ENCODE data around the gene PPP1CA.

The PPP1CA gene

DNA sequence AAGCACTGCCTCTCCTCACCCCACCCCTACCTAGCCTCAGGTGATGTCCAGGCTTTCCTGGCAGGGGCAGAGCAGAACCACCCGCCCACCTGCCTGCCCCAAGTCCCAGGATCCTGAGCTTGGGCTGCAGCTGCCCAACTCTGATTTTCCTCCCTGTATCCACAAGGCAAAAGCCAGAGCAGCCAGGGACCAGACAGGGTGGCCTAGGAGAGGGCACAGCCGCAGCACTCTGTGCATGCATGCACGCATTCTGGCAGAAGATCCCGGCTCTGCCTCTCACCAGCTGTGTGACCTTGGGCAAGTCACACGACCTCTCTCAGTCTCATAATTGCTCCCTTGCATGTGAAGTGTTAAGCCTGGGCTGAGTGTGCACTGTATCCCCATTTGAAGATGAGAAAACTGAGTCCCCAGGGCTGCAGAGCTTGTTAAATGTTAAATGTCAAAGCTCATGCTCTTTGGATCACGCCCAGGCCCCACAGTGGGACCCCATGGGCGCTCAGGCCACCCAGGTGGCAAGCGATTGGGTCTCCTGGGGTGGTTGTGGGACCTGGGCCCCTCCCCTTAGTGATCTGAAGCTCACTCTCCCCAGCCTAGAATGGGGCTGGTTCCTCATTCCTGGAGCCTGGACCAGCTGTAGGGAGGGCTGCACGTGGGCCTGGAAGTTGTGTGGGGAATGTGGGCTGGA, 11.0 kb upstream of the PPP1CA start:
- H3K4me1 ChIP-seq (ENCODE audit: insufficient read depth, low read length) = peaks cover 5% of the 10 kb centered on the region
- no peak overlapping the region for H3K27ac ChIP-seq (ENCODE audit: low read depth, low read length)
- no peaks in the 10 kb centered on the region for H3K36me3 ChIP-seq (ENCODE audit: insufficient read depth, low read length)
- no peak overlapping the region for H3K9ac ChIP-seq (ENCODE audit: low read length)
- H3K9me3 ChIP-seq (ENCODE audit: low read length) = no peaks in the 10 kb centered on the region
- no peak overlapping the region for H3K4me3 ChIP-seq (ENCODE audit: low read depth in 1 of 2, low read length in 2 of 2)
- peaks cover 21 to 65% of the 10 kb centered on the region in 2 donors for H3K27me3 ChIP-seq (ENCODE audit: control insufficient read depth in 1 of 2, insufficient read depth in 2 of 2, low read length in 2 of 2)

DNA sequence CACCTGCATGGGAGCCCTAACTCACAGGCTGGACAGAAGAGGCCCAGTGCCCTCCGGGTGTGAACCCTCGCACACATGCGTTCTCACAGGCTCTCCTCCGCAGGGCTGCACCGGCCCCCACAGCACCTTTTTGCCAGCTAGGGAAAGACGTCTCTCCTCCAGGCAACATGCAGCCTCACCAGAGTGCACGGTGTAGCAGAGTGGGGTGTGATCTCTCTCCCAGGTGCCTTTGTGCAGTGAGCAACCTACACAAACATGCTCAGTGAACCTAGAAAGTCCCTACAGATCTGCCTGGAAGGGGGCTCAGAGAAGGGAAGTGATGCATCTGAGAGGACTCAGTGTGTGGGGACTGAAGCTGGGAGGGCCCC, 10.1 kb upstream of the PPP1CA start:
- H3K9ac ChIP-seq (ENCODE audit: low read length) = no peak overlapping the region
- H3K27me3 ChIP-seq (ENCODE audit: control insufficient read depth in 1 of 2, insufficient read depth in 2 of 2, low read length in 2 of 2) = peaks cover 21 to 71% of the 10 kb centered on the region in 2 donors
- H3K4me1 ChIP-seq (ENCODE audit: insufficient read depth, low read length) = peaks cover 5% of the 10 kb centered on the region
- H3K36me3 ChIP-seq (ENCODE audit: insufficient read depth, low read length) = no peaks in the 10 kb centered on the region
- H3K9me3 ChIP-seq (ENCODE audit: low read length) = no peaks in the 10 kb centered on the region
- no peak overlapping the region for H3K27ac ChIP-seq (ENCODE audit: low read depth, low read length)
- H3K4me3 ChIP-seq (ENCODE audit: low read depth in 1 of 2, low read length in 2 of 2) = no peak overlapping the region

DNA sequence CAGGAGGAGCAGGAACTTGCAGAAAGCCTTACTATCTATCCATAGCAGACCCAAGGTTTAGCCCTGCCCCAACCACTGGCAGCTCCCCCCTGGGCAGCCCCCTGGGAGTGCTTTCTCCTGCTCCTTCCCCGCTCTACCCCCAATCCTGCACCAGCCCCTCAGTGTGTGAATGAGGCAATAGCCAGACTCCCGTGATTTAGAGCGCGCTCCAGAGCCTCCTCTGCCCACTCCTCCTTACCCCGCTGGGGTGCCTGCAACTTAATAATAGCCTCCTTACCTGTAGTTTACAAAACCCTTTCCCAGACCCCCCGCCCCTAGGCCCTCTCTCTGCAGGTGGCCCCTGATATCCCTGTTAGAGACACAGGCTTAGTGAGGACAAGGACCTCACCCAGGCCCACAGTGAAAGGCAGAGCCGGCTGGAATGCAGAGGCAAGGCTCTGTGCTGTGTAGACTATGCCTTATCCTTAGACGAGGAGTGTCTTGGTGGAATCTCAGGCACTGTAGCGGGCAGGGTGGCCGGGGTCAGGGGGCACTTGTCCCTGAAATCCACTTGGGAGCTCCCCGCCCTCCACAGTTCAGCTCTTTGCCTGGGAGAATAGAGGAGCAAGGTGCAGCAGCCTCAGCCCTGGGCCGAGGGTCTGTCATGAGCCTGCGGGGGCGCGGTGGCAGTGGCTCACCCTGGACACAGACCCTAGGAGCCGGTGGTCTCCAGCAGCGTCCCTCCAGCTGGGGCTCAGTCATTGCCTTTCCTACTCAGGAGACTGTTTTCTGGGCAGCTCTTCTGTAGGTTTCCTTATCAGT, 9.5 kb upstream of the PPP1CA start:
- H3K36me3 ChIP-seq (ENCODE audit: insufficient read depth, low read length) = no peaks in the 10 kb centered on the region
- no peaks in the 10 kb centered on the region for H3K4me1 ChIP-seq (ENCODE audit: insufficient read depth, low read length)
- H3K27ac ChIP-seq (ENCODE audit: low read depth, low read length) = no peak overlapping the region
- H3K27me3 ChIP-seq (ENCODE audit: control insufficient read depth in 1 of 2, insufficient read depth in 2 of 2, low read length in 2 of 2) = peaks cover 21 to 77% of the 10 kb centered on the region in 2 donors
- H3K4me3 ChIP-seq (ENCODE audit: low read depth in 1 of 2, low read length in 2 of 2) = no peak overlapping the region
- H3K9ac ChIP-seq (ENCODE audit: low read length) = no peak overlapping the region
- H3K9me3 ChIP-seq (ENCODE audit: low read length) = no peaks in the 10 kb centered on the region

DNA sequence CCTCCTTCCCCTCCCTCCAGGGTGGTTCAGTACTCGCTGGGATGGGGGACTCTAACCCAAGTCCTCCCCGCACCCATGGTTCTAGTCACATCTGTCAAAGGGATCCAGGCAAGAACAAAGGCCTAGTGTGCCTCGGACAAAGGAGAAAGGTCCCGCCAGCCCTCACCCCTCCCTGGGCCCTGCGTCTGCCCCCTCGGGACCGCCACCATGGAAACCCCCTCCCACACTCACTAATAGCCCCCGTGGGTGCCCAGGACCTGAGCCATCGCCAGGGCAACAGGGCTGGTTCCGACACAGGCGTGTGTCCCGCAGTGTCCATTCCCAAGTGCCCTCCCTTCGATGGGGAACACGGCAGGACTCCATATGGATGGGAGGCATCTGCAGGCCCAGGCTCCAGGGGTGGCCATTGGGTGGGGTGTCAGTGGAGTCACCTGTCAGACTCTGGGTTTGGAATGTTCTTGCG, 8.7 kb upstream of the PPP1CA start:
- Histone ChIP-seq H3K4me3 (ENCODE audit: low read depth in 1 of 2, low read length in 2 of 2) (no peak overlapping the region), H3K4me1 (ENCODE audit: insufficient read depth, low read length) (no peaks in the 10 kb centered on the region), H3K27ac (ENCODE audit: low read depth, low read length) (no peak overlapping the region), H3K27me3 (ENCODE audit: control insufficient read depth in 1 of 2, insufficient read depth in 2 of 2, low read length in 2 of 2) (peaks cover 21 to 85% of the 10 kb centered on the region in 2 donors), H3K9ac (ENCODE audit: low read length) (no peak overlapping the region), H3K9me3 (ENCODE audit: low read length) (no peaks in the 10 kb centered on the region), H3K36me3 (ENCODE audit: insufficient read depth, low read length) (no peaks in the 10 kb centered on the region)

DNA sequence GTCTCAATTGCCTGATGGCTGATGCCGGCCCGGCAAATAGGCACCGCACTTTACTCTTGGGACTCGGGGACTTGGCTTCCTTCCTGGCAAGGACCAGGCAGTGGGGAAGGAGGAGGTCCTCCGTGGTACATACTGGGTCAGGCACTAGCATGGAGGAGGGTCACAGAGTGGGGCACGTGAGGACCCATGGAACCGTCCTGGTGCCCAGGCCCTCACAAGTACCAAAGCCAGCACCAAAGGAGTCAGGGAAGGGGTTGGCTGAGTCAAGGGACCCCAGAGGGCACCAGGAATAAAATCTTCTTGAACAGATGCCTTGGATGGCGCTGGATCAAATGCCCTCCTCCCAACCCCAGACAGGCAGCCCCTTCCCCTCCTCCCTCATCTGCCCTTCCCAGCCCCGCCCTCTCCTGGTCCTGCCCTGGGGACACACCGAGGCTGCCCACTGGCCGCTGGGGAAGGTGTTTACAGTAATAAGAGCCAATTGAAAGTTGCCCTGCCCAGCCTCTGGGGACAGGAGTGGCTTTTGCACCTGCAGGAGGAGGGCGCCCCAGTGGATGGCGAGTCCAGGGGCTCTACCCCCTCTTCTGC, 8.2 kb upstream of the PPP1CA start:
- H3K9ac ChIP-seq (ENCODE audit: low read length) = no peak overlapping the region
- H3K9me3 ChIP-seq (ENCODE audit: low read length) = no peaks in the 10 kb centered on the region
- no peak overlapping the region for H3K27ac ChIP-seq (ENCODE audit: low read depth, low read length)
- H3K27me3 ChIP-seq (ENCODE audit: control insufficient read depth in 1 of 2, insufficient read depth in 2 of 2, low read length in 2 of 2) = peaks cover 17 to 86% of the 10 kb centered on the region in 2 donors
- H3K4me1 ChIP-seq (ENCODE audit: insufficient read depth, low read length) = no peaks in the 10 kb centered on the region
- H3K4me3 ChIP-seq (ENCODE audit: low read depth in 1 of 2, low read length in 2 of 2) = no peak overlapping the region
- no peaks in the 10 kb centered on the region for H3K36me3 ChIP-seq (ENCODE audit: insufficient read depth, low read length)

DNA sequence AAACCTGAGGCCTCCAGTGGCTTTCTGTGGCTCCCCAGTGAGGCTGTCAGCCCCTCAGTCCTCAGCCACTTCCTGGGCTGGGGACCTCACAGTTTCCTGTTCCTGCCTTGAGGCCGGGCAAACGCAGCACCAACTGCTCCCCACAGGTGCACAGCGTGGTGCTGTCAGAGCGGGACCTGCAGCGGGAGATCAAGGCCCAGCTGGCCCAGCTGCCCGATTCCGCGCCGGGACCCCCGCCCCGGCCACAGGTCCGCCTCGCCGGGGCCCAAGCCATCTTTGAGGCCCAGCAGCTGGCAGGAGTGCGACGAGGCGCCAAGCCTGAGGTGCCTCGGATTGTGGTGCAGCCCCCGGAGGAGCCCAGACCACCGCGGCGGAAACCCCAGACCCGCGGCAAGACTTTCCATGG, 7.6 kb upstream of the PPP1CA start:
- Histone ChIP-seq H3K4me3 (ENCODE audit: low read depth in 1 of 2, low read length in 2 of 2) (no peak overlapping the region), H3K9ac (ENCODE audit: low read length) (no peak overlapping the region), H3K27ac (ENCODE audit: low read depth, low read length) (no peak overlapping the region), H3K27me3 (ENCODE audit: control insufficient read depth in 1 of 2, insufficient read depth in 2 of 2, low read length in 2 of 2) (peaks cover 16 to 89% of the 10 kb centered on the region in 2 donors), H3K9me3 (ENCODE audit: low read length) (no peaks in the 10 kb centered on the region), H3K4me1 (ENCODE audit: insufficient read depth, low read length) (no peaks in the 10 kb centered on the region), H3K36me3 (ENCODE audit: insufficient read depth, low read length) (no peaks in the 10 kb centered on the region)

DNA sequence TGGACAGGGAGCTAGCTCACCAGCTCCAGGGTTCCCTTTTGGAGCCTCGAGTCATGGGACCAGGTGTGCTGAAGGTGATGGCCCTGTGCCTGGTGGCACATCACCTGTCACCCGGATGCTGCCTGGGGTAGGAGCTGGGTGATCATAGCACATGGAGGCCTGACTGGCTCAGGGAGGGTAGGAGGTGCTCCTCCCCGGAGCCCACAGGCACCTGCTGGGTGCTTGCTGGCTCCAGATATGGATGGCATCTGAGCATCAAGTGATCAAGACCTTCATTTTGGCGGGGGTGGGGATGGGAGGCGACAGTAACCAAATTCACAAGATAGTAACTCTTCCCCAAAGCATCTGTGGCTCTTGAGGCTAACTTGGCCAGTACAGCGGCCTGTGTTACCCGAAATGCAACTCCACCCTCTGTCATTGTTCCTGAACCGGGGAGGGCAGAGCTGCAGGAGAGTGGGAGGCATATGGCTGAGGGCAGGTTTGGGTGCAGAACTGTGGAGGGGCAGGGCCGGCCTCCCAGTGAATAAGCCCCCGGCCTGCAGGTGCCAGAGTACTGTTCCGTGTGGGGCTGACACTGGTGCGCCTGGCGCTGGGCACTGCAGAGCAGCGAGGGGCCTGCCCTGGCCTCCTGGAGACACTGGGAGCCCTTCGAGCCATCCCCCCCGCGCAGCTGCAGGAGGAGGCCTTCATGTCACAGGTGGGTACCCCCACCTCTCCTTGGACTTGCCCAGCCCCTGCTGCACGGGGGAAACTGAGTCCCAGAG, 7.0 kb upstream of the PPP1CA start:
- H3K9me3 ChIP-seq (ENCODE audit: low read length) = no peaks in the 10 kb centered on the region
- H3K4me1 ChIP-seq (ENCODE audit: insufficient read depth, low read length) = no peaks in the 10 kb centered on the region
- H3K4me3 ChIP-seq (ENCODE audit: low read depth in 1 of 2, low read length in 2 of 2) = no peak overlapping the region
- H3K27ac ChIP-seq (ENCODE audit: low read depth, low read length) = no peak overlapping the region
- peaks cover 16 to 91% of the 10 kb centered on the region in 2 donors for H3K27me3 ChIP-seq (ENCODE audit: control insufficient read depth in 1 of 2, insufficient read depth in 2 of 2, low read length in 2 of 2)
- H3K9ac ChIP-seq (ENCODE audit: low read length) = no peak overlapping the region
- H3K36me3 ChIP-seq (ENCODE audit: insufficient read depth, low read length) = no peaks in the 10 kb centered on the region

DNA sequence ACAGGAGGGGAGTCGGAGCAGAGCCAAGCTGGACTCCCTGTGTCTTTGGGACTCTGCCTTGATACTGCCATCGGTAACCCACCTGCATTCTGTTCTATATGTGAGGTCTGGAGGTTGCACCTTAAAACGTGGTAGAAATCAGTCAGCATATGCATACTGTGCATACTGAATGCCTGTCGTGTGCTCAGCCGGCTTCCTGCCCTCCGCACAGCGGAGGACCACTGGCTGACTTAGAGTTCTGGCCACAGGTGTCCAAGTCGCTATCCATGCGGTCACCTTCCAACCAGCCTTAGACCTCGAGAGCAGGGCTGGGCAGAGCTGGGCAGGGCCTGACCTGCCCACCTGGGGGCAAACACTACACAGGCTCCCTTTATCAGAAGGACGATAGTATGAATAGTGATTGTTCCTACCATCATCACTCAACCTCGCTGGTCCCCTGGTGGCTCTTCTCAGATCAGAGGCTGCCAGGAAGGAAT, 6.1 kb upstream of the PPP1CA start:
- H3K4me3 ChIP-seq (ENCODE audit: low read depth in 1 of 2, low read length in 2 of 2) = no peak overlapping the region
- H3K9ac ChIP-seq (ENCODE audit: low read length) = no peak overlapping the region
- H3K4me1 ChIP-seq (ENCODE audit: insufficient read depth, low read length) = no peaks in the 10 kb centered on the region
- H3K36me3 ChIP-seq (ENCODE audit: insufficient read depth, low read length) = no peaks in the 10 kb centered on the region
- peaks cover 16 to 82% of the 10 kb centered on the region in 2 donors for H3K27me3 ChIP-seq (ENCODE audit: control insufficient read depth in 1 of 2, insufficient read depth in 2 of 2, low read length in 2 of 2)
- no peak overlapping the region for H3K27ac ChIP-seq (ENCODE audit: low read depth, low read length)
- H3K9me3 ChIP-seq (ENCODE audit: low read length) = no peaks in the 10 kb centered on the region

DNA sequence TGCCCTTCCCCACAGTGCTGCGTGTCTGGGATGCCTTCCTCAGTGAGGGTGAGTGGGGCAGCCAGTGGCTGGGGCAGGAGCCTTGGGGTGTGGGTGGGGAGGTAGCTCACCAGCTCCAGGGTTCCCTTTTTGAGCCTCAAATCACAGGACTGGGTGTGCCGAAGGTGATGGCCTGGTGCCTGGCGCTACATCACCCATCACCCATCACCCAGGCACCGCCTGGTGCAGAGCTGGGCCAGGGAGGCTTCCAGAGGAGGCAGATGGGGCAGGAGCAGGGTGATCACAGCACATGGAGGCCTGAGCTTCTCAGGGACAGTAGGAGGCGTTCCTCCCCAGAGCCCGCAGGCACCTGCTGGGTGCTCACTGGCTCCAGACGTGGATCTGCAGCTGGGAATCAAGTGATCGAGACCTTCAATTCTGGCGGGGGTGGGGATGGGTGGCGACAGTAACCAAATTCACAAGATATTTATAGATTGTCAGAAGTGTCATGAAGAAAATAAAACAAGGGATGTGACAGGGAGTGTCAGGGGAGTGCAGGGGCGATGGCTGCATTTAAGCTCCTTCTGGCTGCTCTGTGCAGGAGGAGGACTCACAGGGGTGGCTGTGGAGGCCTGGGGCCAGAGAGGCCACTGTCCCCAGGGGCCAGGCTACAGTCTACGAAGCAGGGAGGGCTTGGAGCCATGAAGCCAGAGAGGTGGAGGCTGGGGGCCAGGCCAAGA, 5.5 kb upstream of the PPP1CA start:
- Histone ChIP-seq H3K9ac (ENCODE audit: low read length) (no peak overlapping the region), H3K36me3 (ENCODE audit: insufficient read depth, low read length) (no peaks in the 10 kb centered on the region), H3K4me3 (ENCODE audit: low read depth in 1 of 2, low read length in 2 of 2) (no peak overlapping the region), H3K27ac (ENCODE audit: low read depth, low read length) (no peak overlapping the region), H3K27me3 (ENCODE audit: control insufficient read depth in 1 of 2, insufficient read depth in 2 of 2, low read length in 2 of 2) (peaks cover 16 to 76% of the 10 kb centered on the region in 2 donors), H3K4me1 (ENCODE audit: insufficient read depth, low read length) (peaks cover 3% of the 10 kb centered on the region), H3K9me3 (ENCODE audit: low read length) (no peaks in the 10 kb centered on the region)

DNA sequence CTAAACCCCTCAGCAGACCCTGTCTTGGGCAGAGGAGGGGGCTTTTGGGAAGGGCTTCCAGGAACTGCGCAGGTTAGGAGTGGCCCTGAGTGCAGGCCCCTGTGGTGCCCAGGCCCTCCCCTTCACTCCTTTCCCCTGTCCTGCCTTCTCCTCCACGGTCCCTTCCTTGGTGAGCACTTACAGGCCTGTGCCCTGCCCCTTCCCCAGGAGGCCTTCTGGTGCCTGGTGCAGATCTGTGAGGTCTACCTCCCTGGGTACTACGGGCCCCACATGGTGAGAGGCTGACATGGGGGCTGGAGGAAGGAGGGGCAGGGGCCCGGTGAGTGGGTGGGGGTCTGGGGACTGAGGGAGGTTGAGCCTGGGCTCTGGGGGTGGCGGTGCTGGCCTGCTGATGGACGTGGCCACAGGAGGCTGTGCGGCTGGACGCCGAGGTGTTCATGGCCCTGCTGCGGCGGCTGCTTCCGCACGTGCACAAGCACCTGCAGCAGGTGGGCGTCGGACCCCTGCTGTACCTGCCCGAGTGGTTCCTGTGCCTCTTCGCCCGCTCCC, 4.8 kb upstream of the PPP1CA start:
- no peaks in the 10 kb centered on the region for H3K9me3 ChIP-seq (ENCODE audit: low read length)
- peaks cover 5% of the 10 kb centered on the region for H3K4me1 ChIP-seq (ENCODE audit: insufficient read depth, low read length)
- no peaks in the 10 kb centered on the region for H3K36me3 ChIP-seq (ENCODE audit: insufficient read depth, low read length)
- H3K4me3 ChIP-seq (ENCODE audit: low read depth in 1 of 2, low read length in 2 of 2) = no peak overlapping the region
- no peak overlapping the region for H3K9ac ChIP-seq (ENCODE audit: low read length)
- H3K27me3 ChIP-seq (ENCODE audit: control insufficient read depth in 1 of 2, insufficient read depth in 2 of 2, low read length in 2 of 2) = peaks cover 15 to 70% of the 10 kb centered on the region in 2 donors
- no peak overlapping the region for H3K27ac ChIP-seq (ENCODE audit: low read depth, low read length)

Measured in muscle layer of colon (tissue), 2 donors.